ENCODE measurements around the gene AHRR. TPM values are rescaled to one million over a fixed set of nuclear protein-coding genes. Genes with fewer than 3 reads are reported as not detected.

AHRR gene
- total RNA-seq, 1 donor from 2014 or later = 1.0 TPM

DNA sequence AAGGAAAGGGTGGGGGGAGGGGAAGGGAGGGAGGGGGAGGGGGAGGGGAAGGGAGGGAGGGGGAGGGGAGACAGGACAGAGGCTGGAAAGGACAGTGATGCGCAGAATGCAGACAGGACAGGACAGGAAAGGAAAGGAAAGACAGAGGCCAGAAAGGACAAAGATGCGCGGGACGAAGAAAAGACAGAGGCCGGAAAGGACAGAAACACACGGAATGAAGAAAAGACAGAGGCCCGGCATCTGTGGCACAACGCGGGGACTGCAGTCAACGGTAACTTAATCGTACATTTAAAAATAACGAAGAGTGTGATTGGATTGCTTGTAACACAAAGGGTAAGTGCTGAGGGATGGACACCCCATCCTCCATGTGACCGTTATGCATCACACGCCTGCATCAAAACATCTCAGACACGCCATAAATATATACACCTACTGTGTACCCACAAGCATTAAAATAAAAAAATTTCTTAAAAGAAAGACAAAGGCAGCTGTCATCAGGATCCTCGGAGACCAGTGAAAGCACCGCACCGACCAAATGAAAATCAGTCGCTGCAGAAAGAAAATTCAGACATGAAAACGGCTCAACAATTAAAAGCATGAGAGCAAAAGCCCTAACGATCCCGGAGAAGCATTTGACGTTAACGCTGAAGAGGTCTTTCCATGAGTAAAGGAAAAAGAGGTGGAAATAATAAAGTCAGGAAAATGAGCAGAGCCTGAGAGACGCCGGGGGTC, 68.5 kb downstream of the AHRR start:
- Mint-ChIP-seq H3K27me3 (ENCODE audit: low read depth) (no peaks in the 10 kb centered on the region), H3K9me3 (peaks cover 8% of the 10 kb centered on the region), H3K4me3 (no peak overlapping the region), H3K27ac (ENCODE audit: unreplicated experiment) (peak overlapping the region; percentile 84), H3K36me3 (ENCODE audit: low read depth) (peaks cover 6% of the 10 kb centered on the region), H3K4me1 (peaks cover 25% of the 10 kb centered on the region)
- TF ChIP-seq, protein P1, sequence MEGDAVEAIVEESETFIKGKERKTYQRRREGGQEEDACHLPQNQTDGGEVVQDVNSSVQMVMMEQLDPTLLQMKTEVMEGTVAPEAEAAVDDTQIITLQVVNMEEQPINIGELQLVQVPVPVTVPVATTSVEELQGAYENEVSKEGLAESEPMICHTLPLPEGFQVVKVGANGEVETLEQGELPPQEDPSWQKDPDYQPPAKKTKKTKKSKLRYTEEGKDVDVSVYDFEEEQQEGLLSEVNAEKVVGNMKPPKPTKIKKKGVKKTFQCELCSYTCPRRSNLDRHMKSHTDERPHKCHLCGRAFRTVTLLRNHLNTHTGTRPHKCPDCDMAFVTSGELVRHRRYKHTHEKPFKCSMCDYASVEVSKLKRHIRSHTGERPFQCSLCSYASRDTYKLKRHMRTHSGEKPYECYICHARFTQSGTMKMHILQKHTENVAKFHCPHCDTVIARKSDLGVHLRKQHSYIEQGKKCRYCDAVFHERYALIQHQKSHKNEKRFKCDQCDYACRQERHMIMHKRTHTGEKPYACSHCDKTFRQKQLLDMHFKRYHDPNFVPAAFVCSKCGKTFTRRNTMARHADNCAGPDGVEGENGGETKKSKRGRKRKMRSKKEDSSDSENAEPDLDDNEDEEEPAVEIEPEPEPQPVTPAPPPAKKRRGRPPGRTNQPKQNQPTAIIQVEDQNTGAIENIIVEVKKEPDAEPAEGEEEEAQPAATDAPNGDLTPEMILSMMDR (conservative IDR thresholded peaks at IDR 0.05) = no peak
- no peak for DNase-seq (ENCODE audit: low read depth, low spot score)

DNA sequence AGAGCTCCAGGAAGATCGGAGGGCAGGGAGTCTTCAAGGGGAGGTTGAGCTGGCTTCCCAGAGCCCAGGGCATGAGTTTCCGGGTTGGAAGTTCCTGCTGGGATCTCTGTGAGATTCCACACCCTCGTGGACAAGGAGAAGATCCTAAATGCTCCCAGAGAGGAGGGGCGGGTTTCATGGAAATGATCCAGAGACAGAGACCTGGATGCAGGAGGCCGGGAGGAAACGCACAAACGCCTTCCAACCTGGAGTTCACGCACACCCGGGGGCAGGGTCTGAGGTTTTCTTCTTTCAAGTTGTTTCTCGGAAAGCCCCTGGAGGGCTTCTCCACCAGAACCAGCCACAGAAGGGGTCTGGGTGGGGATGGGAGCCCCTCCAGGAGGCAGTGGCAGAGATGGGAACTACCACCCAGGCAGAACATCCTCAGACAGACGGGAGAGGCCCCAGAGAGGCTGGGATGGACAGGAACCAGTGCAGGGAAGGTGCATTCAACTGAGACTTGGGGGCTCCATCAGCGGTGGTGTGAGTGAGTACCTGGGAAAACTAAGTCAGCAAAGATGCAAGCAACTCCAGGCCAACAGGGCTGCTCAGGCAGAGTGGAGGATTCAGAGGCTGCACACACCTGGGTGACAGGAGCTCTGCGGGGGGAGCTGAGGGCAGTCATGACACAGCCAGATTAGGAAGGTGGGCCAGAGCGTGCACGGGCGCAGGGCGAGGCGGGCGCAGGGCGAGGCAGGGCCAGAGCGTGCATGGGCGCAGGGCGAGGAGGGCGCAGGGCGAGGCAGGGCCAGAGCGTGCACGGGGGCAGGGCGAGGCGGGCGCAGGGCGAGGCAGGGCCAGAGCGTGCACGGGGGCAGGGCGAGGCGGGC, 69.3 kb downstream of the AHRR start:
- Mint-ChIP-seq H3K27ac (ENCODE audit: unreplicated experiment) (peak overlapping the region; percentile 84), H3K4me3 (no peak overlapping the region), H3K9me3 (peaks cover 3% of the 10 kb centered on the region), H3K36me3 (ENCODE audit: low read depth) (peaks cover 3% of the 10 kb centered on the region), H3K27me3 (ENCODE audit: low read depth) (no peaks in the 10 kb centered on the region), H3K4me1 (peaks cover 25% of the 10 kb centered on the region)
- TF ChIP-seq, protein P1 (conservative IDR thresholded peaks at IDR 0.05) = no peak
- DNase-seq (ENCODE audit: low read depth, low spot score) = no peak

DNA sequence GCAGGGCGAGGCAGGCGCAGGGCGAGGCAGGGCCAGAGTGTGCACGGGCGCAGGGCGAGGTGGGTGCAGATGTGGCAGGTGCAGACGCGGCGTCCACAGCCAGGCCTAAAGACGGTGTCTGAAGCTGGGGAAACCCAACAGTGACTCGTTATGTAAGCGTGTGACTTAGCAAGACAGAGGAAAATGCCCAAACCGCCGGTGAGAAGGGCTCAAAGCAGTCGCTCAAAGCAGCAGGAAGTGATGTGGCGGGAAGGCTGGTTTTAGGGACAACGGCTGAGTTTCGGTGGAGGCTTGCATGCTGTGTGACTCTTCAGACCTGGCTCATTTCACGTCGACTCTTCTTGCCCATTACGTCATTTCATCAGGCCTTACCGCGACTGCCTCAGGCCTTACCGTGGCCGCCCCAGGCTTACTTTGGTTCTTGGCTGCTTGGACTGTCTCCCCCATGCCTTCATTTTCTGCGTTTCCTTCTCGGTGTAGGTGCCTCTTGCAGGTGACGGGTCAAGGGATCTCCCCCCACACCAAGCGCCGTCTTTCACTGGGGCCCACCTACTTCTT, 71.0 kb downstream of the AHRR start:
- Mint-ChIP-seq H3K36me3 (ENCODE audit: low read depth) (no peaks in the 10 kb centered on the region), H3K27ac (ENCODE audit: unreplicated experiment) (no peak overlapping the region), H3K9me3 (no peaks in the 10 kb centered on the region), H3K4me1 (peaks cover 25% of the 10 kb centered on the region), H3K27me3 (ENCODE audit: low read depth) (no peaks in the 10 kb centered on the region), H3K4me3 (no peak overlapping the region)
- TF ChIP-seq, protein P1 (conservative IDR thresholded peaks at IDR 0.05) = no peak
- DNase-seq (ENCODE audit: low read depth, low spot score) = no peak

DNA sequence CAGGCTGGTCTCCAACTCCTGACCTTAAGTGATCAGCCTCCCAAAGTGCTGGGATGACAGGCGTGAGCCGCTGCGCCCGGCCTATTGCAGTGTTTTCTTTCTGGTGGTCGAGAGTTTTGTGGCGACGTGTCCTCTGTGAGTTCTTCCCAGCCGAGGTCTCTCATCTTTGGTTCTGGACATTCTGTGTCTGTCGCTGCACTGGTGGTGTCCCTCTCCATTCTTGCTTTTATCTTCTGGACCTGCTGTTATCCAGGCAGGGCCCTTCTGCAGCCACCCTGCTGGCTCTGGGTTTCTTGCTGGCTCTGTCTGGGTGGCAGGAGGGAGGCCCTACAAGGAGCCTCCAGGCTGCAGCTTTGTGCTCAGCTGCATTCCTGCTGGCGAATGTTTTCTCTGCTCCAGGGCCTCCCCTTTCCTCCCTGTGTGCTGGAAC, 72.3 kb downstream of the AHRR start:
- Mint-ChIP-seq H3K27ac (ENCODE audit: unreplicated experiment) (no peak overlapping the region), H3K4me1 (peaks cover 25% of the 10 kb centered on the region), H3K9me3 (no peaks in the 10 kb centered on the region), H3K27me3 (ENCODE audit: low read depth) (no peaks in the 10 kb centered on the region), H3K36me3 (ENCODE audit: low read depth) (no peaks in the 10 kb centered on the region), H3K4me3 (no peak overlapping the region)
- DNase-seq (ENCODE audit: low read depth, low spot score) = no peak
- TF ChIP-seq, protein P1 (conservative IDR thresholded peaks at IDR 0.05) = no peak

DNA sequence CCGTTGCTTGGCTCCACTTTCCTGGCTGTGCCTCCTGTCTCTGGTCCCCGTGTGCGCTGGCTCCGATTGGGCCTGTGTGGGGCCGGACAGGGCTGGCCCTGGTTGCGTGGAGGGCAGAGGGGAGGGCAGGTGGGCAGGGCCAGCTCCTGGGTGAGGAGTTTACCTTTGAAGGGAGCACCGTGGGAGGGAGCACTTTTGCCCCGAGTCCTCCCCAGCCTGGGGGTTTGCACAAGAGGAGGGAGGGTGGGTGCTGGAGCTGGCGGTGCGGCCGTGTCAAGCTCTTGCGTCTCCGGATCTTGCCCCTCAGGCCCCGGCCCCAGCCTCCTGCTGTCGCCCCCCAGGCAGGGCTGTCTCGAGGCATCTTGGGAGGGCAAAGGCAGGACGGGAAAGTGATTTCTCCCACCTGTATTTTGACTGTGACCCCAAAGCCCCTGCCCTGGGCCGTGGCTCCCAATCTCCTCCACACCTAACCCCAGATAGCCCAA, 73.2 kb downstream of the AHRR start:
- DNase-seq (ENCODE audit: low read depth, low spot score) = no peak
- Mint-ChIP-seq H3K4me3 (no peak overlapping the region), H3K4me1 (peaks cover 30% of the 10 kb centered on the region), H3K36me3 (ENCODE audit: low read depth) (no peaks in the 10 kb centered on the region), H3K27me3 (ENCODE audit: low read depth) (no peaks in the 10 kb centered on the region), H3K9me3 (no peaks in the 10 kb centered on the region), H3K27ac (ENCODE audit: unreplicated experiment) (no peak overlapping the region)
- TF ChIP-seq, protein P1 (conservative IDR thresholded peaks at IDR 0.05) = no peak

Measured in neural crest cell (in vitro differentiated cells).